ENCODE results near the gene PKNOX1. TPM values are rescaled to one million over a fixed set of nuclear protein-coding genes. Genes with fewer than 3 reads are reported as not detected.

Gene PKNOX1
- total RNA-seq, 4 donors from 2014 or later = 4.9 to 13.8 (median 8.8) TPM

- TF ChIP-seq POLR2A (IDR thresholded peaks at IDR 0.05) (no peak), CTCF (IDR thresholded peaks at IDR 0.05) (no peak)
- intact Hi-C loops (cut with DNase I; ENCODE audit: low total_unique reads) = no loop called here
- H3K4me3 ChIP-seq (ENCODE audit: low read depth, poor library complexity, severe bottlenecking) = no peak overlapping the region
- no peak for DNase-seq (ENCODE audit: low spot score in 2 of 2)
- 26 to 37% methylated on average over 5 of the region's 5 CpGs for WGBS, 2 donors
Measured at GRCh38 chr21:42981214-42981523, 6.8 kb downstream of the PKNOX1 start.

GRCh38 chr21:42981862-42982261 lies 7.5 kb downstream of the PKNOX1 start:
- no peak for DNase-seq (ENCODE audit: low spot score in 2 of 2)
- WGBS, 2 donors = 97 to 98% methylated on average over 4 of the region's 4 CpGs
- TF ChIP-seq POLR2A (IDR thresholded peaks at IDR 0.05) (no peak), CTCF (IDR thresholded peaks at IDR 0.05) (no peak)
- intact Hi-C loops (cut with DNase I; ENCODE audit: low total_unique reads) = no loop called here
- no peak overlapping the region for H3K4me3 ChIP-seq (ENCODE audit: low read depth, poor library complexity, severe bottlenecking)

GRCh38 chr21:42983103-42983502 lies 8.7 kb downstream of the PKNOX1 start:
- no peak overlapping the region for H3K4me3 ChIP-seq (ENCODE audit: low read depth, poor library complexity, severe bottlenecking)
- no peak for DNase-seq (ENCODE audit: low spot score in 2 of 2)
- 88 to 93% methylated on average over 2 of the region's 2 CpGs for WGBS, 2 donors
- intact Hi-C loops (cut with DNase I; ENCODE audit: low total_unique reads) = no loop called here
- no peak for TF ChIP-seq POLR2A (IDR thresholded peaks at IDR 0.05)
- no peak for TF ChIP-seq CTCF (IDR thresholded peaks at IDR 0.05)

GRCh38 chr21:42983869-42984268 lies 9.5 kb downstream of the PKNOX1 start:
- 83 to 86% methylated on average over 5 of the region's 5 CpGs for WGBS, 2 donors
- intact Hi-C loops (cut with DNase I; ENCODE audit: low total_unique reads) = no loop called here

GRCh38 chr21:42986125-42986783 lies 11.9 kb downstream of the PKNOX1 start:
- no peak overlapping the region for H3K4me3 ChIP-seq (ENCODE audit: low read depth, poor library complexity, severe bottlenecking)
- no peak for DNase-seq (ENCODE audit: low spot score in 2 of 2)
- 90 to 91% methylated on average over 7 of the region's 7 CpGs for WGBS, 2 donors
- no peak for TF ChIP-seq CTCF (IDR thresholded peaks at IDR 0.05)
- TF ChIP-seq POLR2A (IDR thresholded peaks at IDR 0.05) = no peak
- intact Hi-C loops (cut with DNase I; ENCODE audit: low total_unique reads) = no loop called here

More at GRCh38 chr21:42983869-42984268, 9.5 kb downstream of the PKNOX1 start:
- TF ChIP-seq POLR2A (IDR thresholded peaks at IDR 0.05) (no peak), CTCF (IDR thresholded peaks at IDR 0.05) (no peak)
- DNase-seq (ENCODE audit: low spot score in 2 of 2) = no peak
- H3K4me3 ChIP-seq (ENCODE audit: low read depth, poor library complexity, severe bottlenecking) = no peak overlapping the region
